GM10248 (cell line): ENCODE data around the gene TBX1.

Source experiments
- CTCF ChIA-PET: fragments of 300-600 bp; sonication (Branson Sonifier 250); formaldehyde crosslinking; extraction: SDS; loops from one replicate; lab custom pipeline; 2021; ENCODE audit warnings: antibody characterized with exemption; lab: Yijun Ruan, JAX
- POLR2A ChIA-PET: fragments of 350-650 bp; sonication (Branson Sonifier 250); formaldehyde crosslinking; extraction: SDS; loops from one replicate; lab custom pipeline; 2020; ENCODE audit warnings: antibody characterized with exemption; lab: Yijun Ruan, JAX
- DNase-seq: peaks from one replicate; pipeline ENCODE4 v3.0.0; 2012; ENCODE audit errors: extremely low spot score
- CTCF ChIP-seq: IDR thresholded peaks from 2 replicates; pipeline ENCODE4 v1.5.1; 2012; ENCODE audit warnings: mild to moderate bottlenecking, low read depth; ENCODE audit errors: extremely low read depth, missing control alignments, control extremely low read depth

TBX1 gene

GRCh38 chr22:19743081-19743480 is 17.5 kb upstream of the TBX1 start:
- no peak for DNase-seq
- CTCF ChIA-PET = interaction anchor here (1.0 to 2.4 kb wide), 2 partner anchors 12 to 167 kb away, joined by 3 to 17 read pairs; no protein-coding TSS in a partner anchor
- no peak for TF ChIP-seq CTCF
- POLR2A ChIA-PET = no interaction called here

GRCh38 chr22:19743651-19744050 is 16.9 kb upstream of the TBX1 start:
- CTCF ChIA-PET = interaction anchor here (1.0 to 2.4 kb wide), 2 partner anchors 13 to 167 kb away, joined by 3 to 17 read pairs; no protein-coding TSS in a partner anchor
- DNase-seq = no peak
- POLR2A ChIA-PET = no interaction called here
- TF ChIP-seq CTCF = no peak

- POLR2A ChIA-PET = no interaction called here
Measured at GRCh38 chr22:19744350-19745006, 16.1 kb upstream of the TBX1 start.

GRCh38 chr22:19745155-19746101 is 15.2 kb upstream of the TBX1 start:
- ChIA-PET CTCF (interaction anchor here (0.9 to 3.5 kb wide), 3 partner anchors 8 to 27 kb away, joined by 3 to 14 read pairs (median 3); no protein-coding TSS in a partner anchor), POLR2A (no interaction called here)
- TF ChIP-seq CTCF = no peak
- no peak for DNase-seq

More at GRCh38 chr22:19744350-19745006, 16.1 kb upstream of the TBX1 start:
- TF ChIP-seq CTCF = no peak
- DNase-seq = no peak
- CTCF ChIA-PET = interaction anchor here (3.5 kb wide), 1 partner anchor 13 kb away, joined by 14 read pairs; no protein-coding TSS in a partner anchor

GRCh38 chr22:19746726-19747125 is 13.9 kb upstream of the TBX1 start:
- POLR2A ChIA-PET = no interaction called here
- DNase-seq = no peak
- no peak for TF ChIP-seq CTCF
- CTCF ChIA-PET = interaction anchor here (0.7 to 3.5 kb wide), 4 partner anchors 16 to 157 kb away, joined by 3 to 14 read pairs (median 3); no protein-coding TSS in a partner anchor

GRCh38 chr22:19747551-19747950 is 13.0 kb upstream of the TBX1 start:
- CTCF ChIA-PET = interaction anchor here (1.3 to 3.5 kb wide), 3 partner anchors 11 to 68 kb away, joined by 3 to 14 read pairs (median 4); no protein-coding TSS in a partner anchor
- POLR2A ChIA-PET = interaction anchor here (0.6 kb wide), 2 partner anchors 61 to 79 kb away, joined by 4 to 5 read pairs; no protein-coding TSS in a partner anchor
- DNase-seq = no peak

More at GRCh38 chr22:19747551-19747950, 13.0 kb upstream of the TBX1 start:
- no peak for TF ChIP-seq CTCF
